HG02938 (cell line): ENCODE measurements around the gene TBX5.
"Not testable (repeated sequence)": the region's sequence is repeated elsewhere in the genome, so short reads cannot be mapped to it uniquely, and the experiment has no call there.

Experiments
- ATAC-seq: cut with Tn5 transposase; IDR thresholded peaks from one replicate; pipeline ENCODE4 v1.9.1; 2021; ENCODE audit warnings: mild to moderate bottlenecking, moderate library complexity; ENCODE audit not compliant: unreplicated experiment

TBX5 gene

DNA sequence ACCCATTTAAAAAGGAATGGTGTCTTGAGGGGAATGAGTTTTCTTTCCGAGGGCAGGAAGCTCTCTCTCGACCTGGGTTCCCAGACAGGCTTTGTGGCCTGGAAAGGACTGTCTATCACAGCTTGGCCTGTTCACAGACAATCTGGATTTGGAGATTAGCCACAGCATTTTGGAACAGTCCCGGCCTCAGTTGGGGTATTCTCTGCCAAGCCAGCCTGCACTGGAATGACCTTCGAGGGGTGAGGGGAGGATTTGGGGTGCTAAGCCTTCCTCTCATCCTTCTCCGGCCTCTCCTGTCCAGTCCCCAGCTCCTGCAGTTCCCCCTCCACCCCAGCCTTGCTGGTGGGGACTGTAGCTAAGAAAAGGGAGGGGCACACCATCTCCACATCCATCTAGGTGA is 13.0 kb downstream of the TBX5 start:
- ATAC-seq: no peak

DNA sequence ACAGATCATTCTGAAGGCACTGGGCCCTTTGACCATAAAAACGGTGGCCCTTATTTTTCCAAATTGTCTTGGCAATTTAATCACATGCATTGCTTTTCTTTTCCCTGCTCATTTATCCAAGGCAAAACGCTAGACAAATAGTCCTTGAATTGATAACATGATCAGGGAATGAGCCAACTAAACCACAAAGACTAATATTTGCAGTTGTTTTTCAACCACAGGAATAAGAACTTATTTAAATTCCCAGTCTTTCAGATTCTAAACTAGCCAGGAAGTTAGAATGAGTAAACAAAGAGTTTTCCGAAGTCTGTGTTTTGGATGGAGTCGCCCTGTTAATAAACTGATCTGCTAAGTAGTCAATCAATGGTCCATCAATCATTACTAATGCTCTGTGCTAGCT is 14.9 kb downstream of the TBX5 start:
- no peak for ATAC-seq

DNA sequence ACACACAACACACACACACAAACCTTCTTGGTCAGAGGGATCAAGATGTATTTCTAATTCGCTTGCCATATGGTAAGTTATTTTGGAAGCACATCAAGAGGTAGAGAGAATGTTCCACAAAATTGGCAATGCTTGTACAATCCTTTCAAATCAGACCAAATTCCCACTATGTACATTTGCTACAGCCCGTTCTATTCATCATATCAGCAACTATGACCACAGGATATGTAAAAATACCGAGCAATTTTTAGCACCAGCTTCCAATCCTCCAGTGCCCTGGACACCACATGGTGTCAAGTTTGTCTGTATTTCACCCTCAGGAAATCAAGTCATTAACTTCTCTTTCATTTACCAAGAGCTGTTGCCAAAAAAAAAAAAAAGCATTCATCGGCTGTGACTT is 21.2 kb downstream of the TBX5 start:
- no peak for ATAC-seq

DNA sequence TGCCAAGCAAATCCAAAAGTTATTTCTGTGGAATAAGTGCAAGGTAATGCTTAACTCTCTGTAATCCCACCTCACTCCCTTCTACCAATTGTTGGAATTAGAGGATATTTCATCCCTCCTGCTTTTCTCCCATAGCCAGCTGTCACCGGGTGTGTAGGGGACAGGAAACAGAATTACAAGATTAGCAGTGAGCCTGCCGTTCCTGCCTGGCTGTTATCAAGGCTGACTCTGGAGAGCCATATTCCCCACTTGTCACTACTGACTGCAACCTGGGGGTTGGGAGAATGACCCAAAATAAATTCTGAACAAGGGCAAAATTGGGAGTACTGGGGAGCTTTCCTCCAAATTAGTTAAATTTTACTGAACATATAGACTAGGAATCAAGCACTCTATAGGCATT is 24.8 kb downstream of the TBX5 start:
- ATAC-seq: no peak

DNA sequence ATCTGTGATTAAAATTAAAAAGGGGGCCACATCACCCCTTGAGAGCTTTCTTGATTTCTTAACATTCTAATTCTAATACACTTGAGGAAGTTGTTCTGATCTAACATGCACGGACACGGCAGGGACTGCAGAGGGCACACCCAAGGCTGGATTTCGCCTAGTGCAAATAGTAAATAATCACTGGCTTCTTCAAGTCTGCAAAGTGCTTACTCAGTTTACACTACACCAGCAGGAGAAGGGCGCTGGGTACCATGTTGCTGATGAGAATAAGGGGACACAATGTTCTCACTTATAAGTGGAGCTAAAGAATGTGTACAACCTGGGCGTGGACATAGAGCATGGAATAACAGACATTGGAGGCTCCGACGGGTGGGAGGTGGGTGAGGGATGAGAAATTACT is 34.2 kb downstream of the TBX5 start:
- no peak for ATAC-seq

DNA sequence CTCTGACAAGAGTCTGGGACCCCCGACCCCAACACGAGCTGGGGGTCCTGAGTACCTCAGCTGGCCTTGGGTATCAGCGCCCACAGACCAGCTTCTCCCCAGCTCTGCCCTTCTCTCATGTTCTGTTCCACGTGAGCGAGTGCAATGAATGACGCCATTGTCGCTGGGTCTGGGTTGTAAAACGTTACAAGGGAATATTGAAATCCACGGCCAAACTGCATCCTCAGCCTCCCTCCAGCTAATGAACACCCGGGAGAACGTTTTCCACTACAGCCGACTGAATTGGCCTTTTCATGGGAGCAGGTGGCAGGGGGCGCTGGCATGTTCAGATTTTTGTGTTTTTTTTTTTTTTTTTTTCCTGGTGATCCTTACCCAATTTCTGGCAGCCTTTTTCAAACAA is 34.7 kb downstream of the TBX5 start:
- ATAC-seq: no peak

DNA sequence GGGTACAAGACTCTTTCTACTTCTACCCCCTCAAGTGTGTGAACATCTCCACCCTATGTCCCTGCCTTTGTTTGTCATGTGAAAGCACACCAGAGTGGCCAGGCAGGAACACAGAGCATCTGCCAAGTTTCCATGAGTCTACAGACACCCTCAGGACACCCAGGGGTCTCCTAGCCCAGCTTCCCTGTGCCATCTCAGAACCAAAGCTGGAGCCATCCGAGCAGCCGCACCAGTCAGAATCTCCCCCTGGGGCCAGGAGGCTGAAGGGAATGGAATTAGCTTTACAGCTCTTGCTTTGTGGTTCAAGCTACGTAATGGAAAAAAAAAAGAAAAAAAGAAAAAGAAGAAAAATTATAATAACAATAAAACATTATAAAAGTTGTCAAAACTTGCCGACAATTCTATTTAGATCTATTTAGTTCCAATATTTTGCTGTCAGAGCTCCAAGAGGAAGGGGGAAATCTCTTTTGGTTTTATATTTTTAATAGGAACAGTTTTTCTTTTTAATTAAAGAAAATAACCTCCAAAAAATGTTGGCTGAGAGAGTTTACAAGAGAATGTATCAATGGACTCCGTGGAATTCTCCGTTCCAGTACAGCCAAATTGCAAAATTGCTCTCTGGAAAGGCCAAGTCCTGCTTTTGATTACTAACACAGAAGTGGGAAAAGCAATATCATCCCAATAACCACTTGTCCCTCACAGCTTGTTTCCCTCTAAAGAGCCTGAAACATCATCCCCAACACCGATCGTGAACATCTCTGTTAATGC is 37.1 kb downstream of the TBX5 start:
- no peak for ATAC-seq

DNA sequence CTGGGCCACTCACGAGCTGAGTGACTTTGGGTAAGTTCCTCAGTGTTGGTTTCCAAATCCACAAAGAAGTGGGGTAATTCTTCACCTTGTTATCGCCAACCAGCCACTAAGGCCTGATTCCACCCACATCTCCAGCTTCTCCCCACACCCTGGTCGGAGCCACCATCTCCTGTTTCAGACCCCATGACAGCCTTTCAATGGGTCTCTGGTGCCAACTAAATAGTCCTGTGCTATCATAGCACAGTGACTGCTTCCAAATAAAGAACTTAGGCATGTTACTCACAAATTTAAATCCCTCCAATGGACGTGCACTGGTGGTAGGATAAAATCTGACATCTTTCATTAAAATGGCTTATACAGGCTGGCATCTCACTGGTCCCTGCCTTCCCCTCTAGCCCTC is 44.0 kb downstream of the TBX5 start:
- ATAC-seq: no peak

DNA sequence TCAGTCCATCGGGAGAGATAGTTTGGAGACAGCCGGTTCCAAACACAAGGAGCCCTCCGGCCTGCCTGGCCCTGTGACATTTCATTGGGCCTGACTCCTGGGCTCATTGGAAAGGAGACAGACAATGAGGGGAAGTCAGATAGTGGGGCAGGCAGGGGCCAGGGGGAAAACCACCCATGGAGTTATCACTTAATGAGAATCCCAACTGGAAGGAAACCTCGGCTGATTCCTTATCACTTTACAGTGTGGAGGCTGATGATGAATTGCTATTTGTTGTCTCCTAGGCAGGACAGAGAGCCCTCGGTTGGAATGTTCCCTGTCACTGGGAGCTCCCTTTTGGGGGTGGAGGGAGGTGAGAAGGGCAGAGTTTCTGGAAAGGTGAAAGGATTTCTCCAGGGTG is 44.4 kb downstream of the TBX5 start:
- no peak for ATAC-seq

DNA sequence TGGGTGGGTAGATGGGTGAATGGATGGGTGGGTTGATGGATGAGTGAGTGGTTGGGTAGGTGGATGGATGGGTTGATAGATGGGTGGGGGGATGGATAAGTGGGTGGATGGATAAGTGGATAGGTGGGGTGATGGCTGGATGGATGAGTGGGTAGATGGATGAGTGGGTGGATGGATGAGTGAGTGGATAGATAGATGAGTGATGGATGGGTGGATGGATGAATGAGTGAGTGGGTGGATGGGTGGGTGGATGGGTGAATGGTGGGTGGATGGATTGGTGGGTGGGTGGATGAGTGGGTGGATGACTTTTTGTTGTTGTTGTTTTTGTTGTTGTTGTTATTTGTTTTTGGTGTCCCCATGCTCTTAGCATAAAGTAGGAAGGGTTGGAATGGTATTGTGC is 45.5 kb downstream of the TBX5 start:
- no peak for ATAC-seq

DNA sequence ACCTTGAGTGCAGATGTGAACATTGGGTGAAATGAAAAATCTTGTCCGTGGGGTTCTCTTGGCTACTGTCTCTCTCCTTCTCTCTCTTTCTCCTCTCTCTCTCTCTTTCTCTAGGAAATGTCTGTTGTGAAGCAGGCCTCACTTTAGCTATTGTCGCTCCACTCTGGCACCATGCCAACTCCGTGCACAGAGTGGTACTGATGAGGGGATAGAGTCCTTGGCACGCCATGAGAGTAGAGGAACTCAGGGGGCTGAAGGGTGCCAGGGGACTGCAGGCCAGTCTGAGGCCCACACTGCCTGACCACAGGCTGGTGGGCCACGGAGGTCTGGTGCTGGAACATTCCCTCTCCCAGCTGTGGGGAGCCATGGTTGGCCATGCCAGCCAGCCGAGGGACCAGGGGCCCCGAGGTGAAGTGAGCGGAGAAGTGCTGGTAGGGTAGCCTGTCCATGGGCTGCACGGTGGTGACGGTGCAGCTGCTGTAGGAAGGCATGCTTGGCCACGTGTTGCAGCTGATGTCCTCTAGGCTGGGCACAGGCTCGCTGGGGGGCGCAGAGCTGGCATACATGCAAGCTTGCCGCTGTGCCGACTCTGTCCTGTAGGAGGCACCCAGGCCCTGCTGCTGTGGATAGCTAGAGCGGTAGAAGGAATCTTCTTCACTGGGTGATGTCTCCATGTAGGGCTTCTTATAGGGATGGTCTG is 50.4 kb downstream of the TBX5 start:
- ATAC-seq: no peak

DNA sequence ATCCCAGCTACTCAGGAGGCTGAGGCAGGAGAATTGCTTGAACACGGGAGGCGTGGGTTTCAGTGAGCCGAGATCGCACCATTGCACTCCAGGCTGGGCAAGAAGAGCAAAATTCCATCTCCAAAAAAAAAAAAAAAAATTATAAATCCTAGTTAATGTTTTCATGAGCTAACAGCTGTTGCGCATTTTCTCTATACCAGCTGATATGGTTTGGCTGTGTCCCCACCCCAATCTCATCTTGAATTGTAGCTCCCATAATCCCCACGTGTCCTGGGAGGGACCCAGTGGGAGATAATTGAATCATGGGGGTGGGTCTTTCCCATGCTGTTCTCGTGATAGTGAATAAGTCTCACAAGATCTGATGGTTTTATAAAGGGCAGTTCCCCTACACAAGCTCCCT is 56.7 kb downstream of the TBX5 start:
- not testable (repeated sequence) for ATAC-seq

DNA sequence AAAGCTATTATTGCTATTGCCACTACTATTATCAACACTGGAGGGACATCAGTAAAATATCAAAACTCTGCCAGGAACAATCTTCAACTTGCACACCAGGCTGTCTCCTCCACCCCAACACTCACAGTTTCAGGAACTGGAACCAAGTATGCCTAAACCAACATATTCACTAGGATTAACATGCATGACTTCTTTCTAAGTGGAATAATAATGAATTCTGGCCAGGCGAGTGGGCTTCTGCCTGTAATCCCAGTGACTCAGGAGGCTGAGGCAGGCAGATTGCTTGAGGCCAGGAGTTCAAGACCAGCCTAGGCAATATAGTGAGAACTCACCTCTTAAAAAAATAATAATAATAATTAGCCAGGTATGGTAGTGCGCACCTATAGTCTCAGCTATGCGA is 58.1 kb downstream of the TBX5 start:
- ATAC-seq: no peak

DNA sequence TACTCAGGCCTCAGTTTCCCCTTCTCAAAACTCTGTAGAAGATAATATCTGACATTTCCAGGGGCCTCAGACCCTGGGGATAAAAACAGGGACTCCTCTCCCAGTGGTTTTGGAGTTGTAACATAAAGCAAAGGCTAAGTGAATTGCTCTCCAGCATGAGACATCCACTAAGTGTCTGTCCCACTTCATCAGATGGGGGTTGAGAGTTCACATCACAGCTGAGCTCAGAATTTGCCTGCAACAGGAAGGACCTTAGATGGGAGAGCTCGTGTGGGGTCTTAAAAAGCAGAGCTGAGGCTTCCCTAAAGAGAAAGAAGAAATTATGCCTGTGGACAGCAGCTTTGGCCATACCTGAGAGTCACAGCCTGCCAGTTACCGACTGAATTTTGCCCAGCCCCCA is 61.1 kb downstream of the TBX5 start:
- ATAC-seq: no peak

DNA sequence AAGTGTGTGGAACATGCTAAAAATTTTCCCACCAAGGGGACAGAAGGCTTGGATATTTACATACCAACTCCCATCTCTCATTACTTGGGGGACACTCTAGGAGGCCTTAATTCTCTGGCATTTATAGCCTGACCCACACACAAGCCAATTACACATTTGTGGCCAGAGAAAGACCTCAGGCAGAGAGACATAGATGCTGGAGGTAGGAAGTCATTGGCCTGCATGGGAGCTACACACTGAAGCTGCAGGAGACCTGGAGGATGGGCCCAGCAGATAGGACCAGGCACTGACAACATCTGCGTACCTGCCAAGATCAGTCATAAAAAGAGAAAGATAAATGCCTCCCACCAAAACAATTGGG is 61.7 kb downstream of the TBX5 start:
- ATAC-seq: no peak

DNA sequence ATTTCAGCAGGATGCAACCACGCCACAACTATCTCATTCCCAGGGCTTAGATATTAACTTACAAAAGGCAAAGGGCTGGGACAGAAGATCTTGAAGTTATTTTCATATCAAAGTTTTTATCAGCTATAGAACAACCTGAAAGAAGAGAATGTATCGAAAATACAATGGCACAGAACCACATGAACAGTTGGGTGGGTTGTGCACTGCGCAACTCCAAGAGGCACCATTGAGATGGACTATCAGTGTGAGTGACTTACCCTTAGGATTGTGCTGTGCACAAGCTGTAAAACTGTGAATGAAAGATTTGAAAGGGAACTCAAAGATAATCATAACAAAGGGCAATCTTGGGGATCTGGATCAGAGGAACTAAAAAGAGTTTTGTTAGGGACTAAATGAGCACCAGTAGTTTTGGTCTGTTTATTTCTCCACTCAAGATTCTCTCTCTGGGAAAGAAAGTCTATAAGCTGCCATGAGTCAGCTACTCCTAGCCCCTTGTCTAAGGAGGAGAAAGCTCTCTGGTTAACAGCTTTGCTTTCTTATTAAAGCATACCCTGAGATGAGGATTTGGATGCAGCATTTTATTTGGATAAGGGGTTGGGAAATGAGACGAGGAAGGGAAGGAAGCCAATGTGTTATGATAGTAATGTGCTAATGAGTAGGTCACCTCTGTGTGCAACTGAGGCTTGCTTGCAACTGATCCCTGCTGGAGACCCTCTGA is 62.2 kb downstream of the TBX5 start:
- ATAC-seq: no peak

DNA sequence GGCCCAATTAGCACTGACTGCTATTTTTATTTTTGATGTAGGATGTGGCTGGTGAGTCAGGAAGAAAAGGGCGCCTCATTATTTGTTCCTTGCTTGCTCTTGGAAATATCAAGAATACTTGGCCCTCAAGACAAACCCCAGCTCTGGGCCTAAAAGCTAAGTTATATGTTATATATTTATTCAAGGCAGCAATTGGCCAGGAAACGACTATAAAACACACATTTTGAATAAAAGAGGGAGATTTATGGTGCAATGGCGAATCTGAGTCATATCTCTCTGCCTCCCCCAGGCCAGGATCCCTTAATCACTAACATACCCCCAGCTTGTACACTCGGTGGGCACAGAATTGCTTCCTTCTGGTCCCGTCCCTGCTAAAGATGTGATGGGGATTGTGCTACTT is 63.3 kb downstream of the TBX5 start:
- ATAC-seq: no peak

DNA sequence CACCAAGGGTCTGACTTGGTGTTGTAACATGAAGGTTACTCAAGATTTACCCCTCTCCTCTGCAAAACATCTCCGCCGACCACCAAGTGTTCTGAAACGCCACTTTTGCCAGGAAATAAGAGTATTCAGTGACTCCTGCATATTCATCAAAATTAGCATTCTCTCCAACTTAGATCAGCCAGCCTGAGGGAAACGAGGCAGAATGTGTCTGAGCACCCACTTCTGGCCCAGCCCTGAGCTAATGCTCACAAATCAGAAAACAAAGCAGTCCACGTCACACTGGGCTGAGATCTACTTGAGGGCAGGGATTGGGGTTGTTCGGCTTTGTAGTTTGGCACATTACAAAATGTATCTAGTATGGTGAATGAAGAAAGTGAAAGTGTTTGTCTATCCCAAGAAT is 64.3 kb downstream of the TBX5 start:
- no peak for ATAC-seq

DNA sequence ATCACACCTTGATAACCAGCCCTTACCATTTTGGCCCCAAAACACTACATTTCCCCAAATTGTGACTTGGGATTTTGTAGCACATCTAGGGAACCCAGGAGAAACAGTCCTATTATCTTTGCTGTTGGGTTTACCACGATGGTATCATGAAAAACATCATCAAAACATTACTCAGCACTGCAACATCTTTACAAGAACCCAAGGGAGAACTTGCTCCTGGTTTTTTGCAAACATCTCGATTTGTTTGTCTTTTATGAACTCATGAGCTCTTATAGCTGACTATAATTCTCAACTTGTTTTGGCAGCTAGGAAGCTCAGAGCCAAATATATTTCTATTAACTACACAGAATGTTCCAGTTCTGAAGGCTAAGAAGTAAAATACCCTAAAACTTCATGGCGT is 65.7 kb downstream of the TBX5 start:
- no peak for ATAC-seq

DNA sequence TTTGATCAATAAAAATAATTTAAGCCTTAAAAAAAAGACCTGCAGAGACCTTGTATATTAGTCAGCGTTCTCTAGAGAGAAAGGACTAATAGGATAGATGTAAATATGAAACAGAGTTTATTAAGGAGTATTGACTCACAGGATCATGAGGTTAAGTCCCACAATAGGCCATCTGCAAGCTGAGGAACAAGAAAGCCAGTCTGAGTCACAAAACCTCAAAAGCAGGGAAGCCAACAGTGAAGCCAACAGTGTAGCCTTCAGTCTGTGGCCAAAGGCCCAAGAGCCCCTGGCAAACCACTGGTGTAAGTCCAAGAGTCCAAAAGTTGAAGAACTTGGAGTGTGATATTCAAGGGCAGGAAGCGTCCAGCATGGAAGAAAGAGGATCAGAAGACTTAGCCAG is 66.3 kb downstream of the TBX5 start:
- ATAC-seq: no peak

DNA sequence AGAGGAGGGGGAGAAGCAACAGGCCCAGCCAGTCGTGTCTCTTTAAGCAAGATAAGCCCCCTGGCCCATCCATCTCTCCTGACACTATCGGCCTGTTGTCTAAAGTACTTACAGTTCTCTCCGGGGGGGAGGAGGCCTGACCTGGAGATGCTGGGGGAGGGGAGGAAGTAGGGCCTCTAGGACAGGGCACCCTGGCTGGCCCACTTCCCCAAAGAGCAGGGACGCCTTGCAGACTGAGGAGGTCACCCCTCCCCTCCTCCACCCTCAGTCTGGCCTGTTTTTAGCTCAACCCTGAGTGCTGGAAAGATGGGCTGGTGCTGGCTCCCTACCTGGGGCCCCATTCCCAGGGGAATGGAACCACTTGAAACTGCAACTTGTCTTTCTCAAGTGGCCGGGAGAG is 70.3 kb downstream of the TBX5 start:
- no peak for ATAC-seq

DNA sequence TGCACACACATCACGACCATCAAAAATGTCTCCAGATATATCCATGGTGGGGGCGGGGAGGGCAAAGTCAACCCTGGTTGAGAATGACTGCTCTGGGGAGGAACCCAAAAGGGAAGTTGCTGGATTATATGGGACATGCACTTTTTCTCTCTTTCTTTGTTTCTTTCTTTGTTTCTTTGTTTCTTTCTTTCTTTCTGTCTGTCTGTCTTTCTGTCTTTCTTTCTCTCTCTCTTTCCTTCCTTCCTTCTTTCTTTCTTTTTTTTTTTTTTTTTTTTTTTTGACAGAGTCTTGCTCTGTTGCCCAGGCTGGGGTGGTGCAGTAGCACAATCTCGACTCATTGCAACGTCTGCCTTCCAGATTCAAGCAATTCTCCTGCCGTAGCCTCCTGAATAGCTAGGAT is 71.5 kb downstream of the TBX5 start:
- no peak for ATAC-seq
